ENCODE measurements around the gene ENPP7.

ENPP7 gene

GRCh38 chr17:79757140-79757745 lies 26.5 kb downstream of the ENPP7 start (continued):
- TF ChIP-seq MEIS1 (CRISPR knock-in tag; IDR thresholded peaks at IDR 0.05; ENCODE audit: borderline replicate concordance): no peak
- TF ChIP-seq ZNF548 (tag by site-specific recombination; IDR thresholded peaks at IDR 0.05): no peak
- no peak for TF ChIP-seq ZSCAN5A (tag by site-specific recombination; IDR thresholded peaks at IDR 0.05)

DNA sequence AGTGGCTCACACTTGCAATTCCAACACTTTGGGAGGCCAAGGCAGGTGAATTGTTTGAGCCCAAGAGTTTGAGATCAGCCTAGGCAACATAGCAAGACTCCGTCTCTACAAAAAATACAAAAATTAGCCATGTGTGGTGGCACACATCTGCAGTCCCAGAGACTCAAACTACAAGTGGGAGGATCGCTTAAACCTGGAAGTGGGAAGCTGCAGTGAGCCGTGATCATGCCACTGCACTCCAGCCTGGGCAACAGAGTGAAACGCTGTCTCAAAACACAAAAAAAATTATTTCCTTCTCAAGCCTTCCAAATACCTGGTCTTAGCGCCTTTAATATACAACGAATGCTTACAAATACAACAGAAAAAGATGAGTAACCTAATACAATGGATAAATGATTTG lies 27.5 kb downstream of the ENPP7 start:
- TF ChIP-seq ZNF521 (tag by site-specific recombination; IDR thresholded peaks at IDR 0.05) (no peak), REPIN1 (tag by site-specific recombination; IDR thresholded peaks at IDR 0.05; ENCODE audit: low read depth) (no peak), ZNF169 (tag by site-specific recombination; IDR thresholded peaks at IDR 0.05) (no peak), ZNF777 (tag by site-specific recombination; IDR thresholded peaks at IDR 0.05; ENCODE audit: borderline replicate concordance) (no peak), ZNF654 (tag by site-specific recombination; IDR thresholded peaks at IDR 0.05; ENCODE audit: low read depth) (no peak), GLI4 (tag by site-specific recombination; IDR thresholded peaks at IDR 0.05) (no peak), ZNF624 (tag by site-specific recombination; IDR thresholded peaks at IDR 0.05) (no peak), ZNF398 (tag by site-specific recombination; IDR thresholded peaks at IDR 0.05) (no peak)
- no peaks in the 10 kb centered on the region; a peak in 1 of 3 replicates for H3K36me3 ChIP-seq (ENCODE audit: control insufficient read depth in 2 of 2, insufficient read depth in 1 of 2, low read length in 2 of 2)
- no peak overlapping the region for H3K4me3 ChIP-seq (ENCODE audit: low read depth, low read length)
- ChIA-PET CTCF (interaction anchor here (0.6 to 4.2 kb wide), 3 partner anchors 12 to 19 kb away, joined by 5 to 23 read pairs (median 8); no protein-coding TSS in a partner anchor), POLR2A (no interaction called here)
- no peaks in the 10 kb centered on the region for H3K4me1 ChIP-seq (ENCODE audit: control insufficient read depth, insufficient read depth, low read length)
- H3K27ac ChIP-seq (ENCODE audit: extremely low read depth, low read depth, low read length): no peak overlapping the region
- H3K9me3 ChIP-seq (ENCODE audit: control insufficient read depth, insufficient read depth, low read depth, low read length): no peaks in the 10 kb centered on the region

GRCh38 chr17:79760197-79760906 lies 29.6 kb downstream of the ENPP7 start:
- TF ChIP-seq ZIC2 (tag by site-specific recombination; IDR thresholded peaks at IDR 0.05): peak; percentile 53; the same call in 1 of the 2 replicates
- TF ChIP-seq ZNF423 (tag by site-specific recombination; IDR thresholded peaks at IDR 0.05): no peak
- H3K27ac ChIP-seq (ENCODE audit: extremely low read depth, low read depth, low read length): no peak overlapping the region
- H3K4me1 ChIP-seq (ENCODE audit: control insufficient read depth, insufficient read depth, low read length): no peaks in the 10 kb centered on the region
- CTCF ChIA-PET: interaction anchor here (0.6 to 4.2 kb wide), 5 partner anchors 14 to 205 kb away, joined by 3 to 23 read pairs (median 5); no protein-coding TSS in a partner anchor
- no peaks in the 10 kb centered on the region for H3K9me3 ChIP-seq (ENCODE audit: control insufficient read depth, insufficient read depth, low read depth, low read length)
- H3K36me3 ChIP-seq (ENCODE audit: control insufficient read depth in 2 of 2, insufficient read depth in 1 of 2, low read length in 2 of 2): no peaks in the 10 kb centered on the region; a peak in 1 of 3 replicates
- H3K4me3 ChIP-seq (ENCODE audit: low read depth, low read length): no peak overlapping the region
- POLR2A ChIA-PET: interaction anchor here (1.6 kb wide), 1 partner anchor 21 kb away, joined by 5 read pairs; no protein-coding TSS in a partner anchor

GRCh38 chr17:79761894-79762589 lies 31.3 kb downstream of the ENPP7 start:
- no peaks in the 10 kb centered on the region for H3K9me3 ChIP-seq (ENCODE audit: control insufficient read depth, insufficient read depth, low read depth, low read length)
- POLR2A ChIA-PET: no interaction called here
- H3K4me1 ChIP-seq (ENCODE audit: control insufficient read depth, insufficient read depth, low read length): no peaks in the 10 kb centered on the region
- TF ChIP-seq, protein P1, sequence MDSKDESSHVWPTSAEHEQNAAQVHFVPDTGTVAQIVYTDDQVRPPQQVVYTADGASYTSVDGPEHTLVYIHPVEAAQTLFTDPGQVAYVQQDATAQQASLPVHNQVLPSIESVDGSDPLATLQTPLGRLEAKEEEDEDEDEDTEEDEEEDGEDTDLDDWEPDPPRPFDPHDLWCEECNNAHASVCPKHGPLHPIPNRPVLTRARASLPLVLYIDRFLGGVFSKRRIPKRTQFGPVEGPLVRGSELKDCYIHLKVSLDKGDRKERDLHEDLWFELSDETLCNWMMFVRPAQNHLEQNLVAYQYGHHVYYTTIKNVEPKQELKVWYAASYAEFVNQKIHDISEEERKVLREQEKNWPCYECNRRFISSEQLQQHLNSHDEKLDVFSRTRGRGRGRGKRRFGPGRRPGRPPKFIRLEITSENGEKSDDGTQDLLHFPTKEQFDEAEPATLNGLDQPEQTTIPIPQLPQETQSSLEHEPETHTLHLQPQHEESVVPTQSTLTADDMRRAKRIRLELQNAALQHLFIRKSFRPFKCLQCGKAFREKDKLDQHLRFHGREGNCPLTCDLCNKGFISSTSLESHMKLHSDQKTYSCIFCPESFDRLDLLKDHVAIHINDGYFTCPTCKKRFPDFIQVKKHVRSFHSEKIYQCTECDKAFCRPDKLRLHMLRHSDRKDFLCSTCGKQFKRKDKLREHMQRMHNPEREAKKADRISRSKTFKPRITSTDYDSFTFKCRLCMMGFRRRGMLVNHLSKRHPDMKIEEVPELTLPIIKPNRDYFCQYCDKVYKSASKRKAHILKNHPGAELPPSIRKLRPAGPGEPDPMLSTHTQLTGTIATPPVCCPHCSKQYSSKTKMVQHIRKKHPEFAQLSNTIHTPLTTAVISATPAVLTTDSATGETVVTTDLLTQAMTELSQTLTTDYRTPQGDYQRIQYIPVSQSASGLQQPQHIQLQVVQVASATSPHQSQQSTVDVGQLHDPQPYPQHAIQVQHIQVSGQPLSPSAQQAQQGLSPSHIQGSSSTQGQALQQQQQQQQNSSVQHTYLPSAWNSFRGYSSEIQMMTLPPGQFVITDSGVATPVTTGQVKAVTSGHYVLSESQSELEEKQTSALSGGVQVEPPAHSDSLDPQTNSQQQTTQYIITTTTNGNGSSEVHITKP (tag by site-specific recombination; IDR thresholded peaks at IDR 0.05): peak; percentile 74
- TF ChIP-seq ZNF132 (tag by site-specific recombination; IDR thresholded peaks at IDR 0.05; ENCODE audit: borderline replicate concordance): no peak
- H3K4me3 ChIP-seq (ENCODE audit: low read depth, low read length): no peak overlapping the region
- CTCF ChIA-PET: interaction anchor here (1.3 kb wide), 2 partner anchors 16 kb away, joined by 5 to 8 read pairs; no protein-coding TSS in a partner anchor
- no peaks in the 10 kb centered on the region; a peak in 1 of 3 replicates for H3K36me3 ChIP-seq (ENCODE audit: control insufficient read depth in 2 of 2, insufficient read depth in 1 of 2, low read length in 2 of 2)
- H3K27ac ChIP-seq (ENCODE audit: extremely low read depth, low read depth, low read length): no peak overlapping the region

Measured in HEK293 (cell line).